Measurements from ENCODE around the gene DHCR7.

The DHCR7 gene

GRCh38 chr11:71463331-71464211 is 15.4 kb upstream of the DHCR7 start:
- no peak for DNase-seq (ENCODE audit: low read depth)
- no peak for TF ChIP-seq CTCF (conservative IDR thresholded peaks at IDR 0.05; ENCODE audit: low read depth, low read length)
- no peak overlapping the region for H3K4me3 ChIP-seq (ENCODE audit: low read depth, low read length)

GRCh38 chr11:71462726-71463125 is 14.5 kb upstream of the DHCR7 start:
- DNase-seq (ENCODE audit: low read depth): no peak
- H3K4me3 ChIP-seq (ENCODE audit: low read depth, low read length): no peak overlapping the region
- no peak for TF ChIP-seq CTCF (conservative IDR thresholded peaks at IDR 0.05; ENCODE audit: low read depth, low read length)

- DNase-seq (ENCODE audit: low read depth): no peak
- no peak overlapping the region for H3K4me3 ChIP-seq (ENCODE audit: low read depth, low read length)
- no peak for TF ChIP-seq CTCF (conservative IDR thresholded peaks at IDR 0.05; ENCODE audit: low read depth, low read length)
These were observed 13.5 kb upstream of the DHCR7 start for GRCh38 chr11:71461696-71462095.

GRCh38 chr11:71459767-71460320 is 11.7 kb upstream of the DHCR7 start:
- TF ChIP-seq CTCF (conservative IDR thresholded peaks at IDR 0.05; ENCODE audit: low read depth, low read length): no peak
- no peak overlapping the region for H3K4me3 ChIP-seq (ENCODE audit: low read depth, low read length)
- DNase-seq (ENCODE audit: low read depth): no peak

GRCh38 chr11:71459076-71459766 is 11.0 kb upstream of the DHCR7 start:
- no peak overlapping the region for H3K4me3 ChIP-seq (ENCODE audit: low read depth, low read length)
- no peak for TF ChIP-seq CTCF (conservative IDR thresholded peaks at IDR 0.05; ENCODE audit: low read depth, low read length)
- no peak for DNase-seq (ENCODE audit: low read depth)

GRCh38 chr11:71458146-71459070 is 10.2 kb upstream of the DHCR7 start:
- TF ChIP-seq CTCF (conservative IDR thresholded peaks at IDR 0.05; ENCODE audit: low read depth, low read length): no peak
- H3K4me3 ChIP-seq (ENCODE audit: low read depth, low read length): no peak overlapping the region
- DNase-seq (ENCODE audit: low read depth): no peak

Measured in choroid plexus epithelial cell (primary cell).